Breast epithelium (tissue), 3 donors: ENCODE measurements around the gene OBP2B.

Experiments
- CTCF ChIP-seq, 3 donors: fragments of 450-650 bp; IDR thresholded peaks; one replicate each; pipeline ENCODE4 v1.5.1; 2016 to 2017; ENCODE audit warnings: antibody characterized with exemption in 3 of 3, mild to moderate bottlenecking in 3 of 3, moderate library complexity in 3 of 3
- POLR2A ChIP-seq: fragments of 450-650 bp; IDR thresholded peaks from one replicate; pipeline ENCODE4 v1.6.1; 2016; ENCODE audit warnings: antibody characterized with exemption, mild to moderate bottlenecking, moderate library complexity

- no peak for TF ChIP-seq CTCF (IDR thresholded peaks at IDR 0.05)
- TF ChIP-seq POLR2A, result no peak
Measured at GRCh38 chr9:133248726-133249295, 39.8 kb upstream of the OBP2B start.
